Parathyroid adenoma (tissue), 2 donors: ENCODE data around the gene CC2D1A.
A peak's percentile ranks its signal among the peaks of the same experiment; 100 is the strongest.
"Not testable (repeated sequence)": the region's sequence is repeated elsewhere in the genome, so short reads cannot be mapped to it uniquely, and the experiment has no call there.

Source experiments
- H2AFZ ChIP-seq: fragments of 300-600 bp; sonication (generic); one replicate; pipeline ENCODE4 v1.7.0; 2017; ENCODE audit warnings: antibody characterized with exemption, mild to moderate bottlenecking
- H3K27ac ChIP-seq: fragments of 300-600 bp; sonication (generic); one replicate; pipeline ENCODE4 v1.7.0; 2017
- H3K27me3 ChIP-seq: fragments of 300-600 bp; sonication (generic); one replicate; pipeline ENCODE4 v1.7.0; 2017; ENCODE audit warnings: low read length; ENCODE audit not compliant: control insufficient read depth, insufficient read depth
- H3K36me3 ChIP-seq: fragments of 300-600 bp; sonication (generic); one replicate; pipeline ENCODE4 v1.7.0; 2017; ENCODE audit warnings: low read length; ENCODE audit not compliant: control insufficient read depth, insufficient read depth
- H3K4me1 ChIP-seq: fragments of 300-600 bp; sonication (generic); one replicate; pipeline ENCODE4 v1.7.0; 2017; ENCODE audit warnings: control low read depth
- H3K4me2 ChIP-seq: fragments of 300-600 bp; sonication (generic); one replicate; pipeline ENCODE4 v1.7.0; 2017; ENCODE audit warnings: low read length
- H3K4me3 ChIP-seq: fragments of 300-600 bp; sonication (generic); one replicate; pipeline ENCODE4 v1.7.0; 2017; ENCODE audit warnings: low read depth, low read length
- H3K79me2 ChIP-seq: fragments of 300-600 bp; sonication (generic); one replicate; pipeline ENCODE4 v1.7.0; 2017; ENCODE audit warnings: control low read depth
- H3K9ac ChIP-seq: fragments of 300-600 bp; sonication (generic); one replicate; pipeline ENCODE4 v1.7.0; 2017; ENCODE audit warnings: mild to moderate bottlenecking
- H3K9me3 ChIP-seq: fragments of 300-600 bp; sonication (generic); one replicate; pipeline ENCODE4 v1.7.0; 2017; ENCODE audit warnings: low read length; ENCODE audit not compliant: control insufficient read depth
- TF ChIP-seq, protein P1 (sequence below): fragments of 300-600 bp; sonication (generic); IDR thresholded peaks from one replicate; pipeline ENCODE4 v1.7.0; 2017; ENCODE audit warnings: antibody characterized with exemption, mild to moderate bottlenecking
- donor health status: primary hyperparathyroidism.

Gene CC2D1A

DNA sequence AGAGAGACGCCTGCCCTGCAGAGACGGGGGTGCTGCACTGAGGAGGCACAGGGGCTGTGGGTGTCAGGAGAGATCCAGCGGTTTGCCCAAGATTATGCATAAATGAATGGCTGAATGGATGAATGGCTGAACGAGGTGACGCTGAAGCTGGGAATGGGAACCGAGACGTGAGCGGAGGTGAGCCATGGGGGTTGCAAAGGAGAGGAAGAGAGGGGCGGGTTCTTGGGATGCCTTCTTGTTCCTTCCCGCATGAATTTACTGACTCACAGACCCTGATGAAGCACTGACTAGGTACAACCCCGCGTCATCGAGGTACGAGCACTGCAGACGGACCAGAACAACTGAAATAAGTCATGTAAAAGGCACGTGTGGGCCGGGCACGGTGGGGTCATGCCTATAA, 63.0 kb downstream of the CC2D1A start:
- no peaks in the 10 kb centered on the region for H3K27me3 ChIP-seq
- no peaks in the 10 kb centered on the region for H3K9me3 ChIP-seq
- no peak overlapping the region for H2AFZ ChIP-seq
- peaks cover 2% of the 10 kb centered on the region for H3K4me1 ChIP-seq
- no peak overlapping the region for H3K4me3 ChIP-seq
- H3K27ac ChIP-seq: no peak overlapping the region
- TF ChIP-seq, protein P1, sequence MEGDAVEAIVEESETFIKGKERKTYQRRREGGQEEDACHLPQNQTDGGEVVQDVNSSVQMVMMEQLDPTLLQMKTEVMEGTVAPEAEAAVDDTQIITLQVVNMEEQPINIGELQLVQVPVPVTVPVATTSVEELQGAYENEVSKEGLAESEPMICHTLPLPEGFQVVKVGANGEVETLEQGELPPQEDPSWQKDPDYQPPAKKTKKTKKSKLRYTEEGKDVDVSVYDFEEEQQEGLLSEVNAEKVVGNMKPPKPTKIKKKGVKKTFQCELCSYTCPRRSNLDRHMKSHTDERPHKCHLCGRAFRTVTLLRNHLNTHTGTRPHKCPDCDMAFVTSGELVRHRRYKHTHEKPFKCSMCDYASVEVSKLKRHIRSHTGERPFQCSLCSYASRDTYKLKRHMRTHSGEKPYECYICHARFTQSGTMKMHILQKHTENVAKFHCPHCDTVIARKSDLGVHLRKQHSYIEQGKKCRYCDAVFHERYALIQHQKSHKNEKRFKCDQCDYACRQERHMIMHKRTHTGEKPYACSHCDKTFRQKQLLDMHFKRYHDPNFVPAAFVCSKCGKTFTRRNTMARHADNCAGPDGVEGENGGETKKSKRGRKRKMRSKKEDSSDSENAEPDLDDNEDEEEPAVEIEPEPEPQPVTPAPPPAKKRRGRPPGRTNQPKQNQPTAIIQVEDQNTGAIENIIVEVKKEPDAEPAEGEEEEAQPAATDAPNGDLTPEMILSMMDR: no peak
- no peak overlapping the region for H3K4me2 ChIP-seq
- no peak overlapping the region for H3K9ac ChIP-seq
- H3K36me3 ChIP-seq: no peaks in the 10 kb centered on the region
- H3K79me2 ChIP-seq: no peaks in the 10 kb centered on the region

DNA sequence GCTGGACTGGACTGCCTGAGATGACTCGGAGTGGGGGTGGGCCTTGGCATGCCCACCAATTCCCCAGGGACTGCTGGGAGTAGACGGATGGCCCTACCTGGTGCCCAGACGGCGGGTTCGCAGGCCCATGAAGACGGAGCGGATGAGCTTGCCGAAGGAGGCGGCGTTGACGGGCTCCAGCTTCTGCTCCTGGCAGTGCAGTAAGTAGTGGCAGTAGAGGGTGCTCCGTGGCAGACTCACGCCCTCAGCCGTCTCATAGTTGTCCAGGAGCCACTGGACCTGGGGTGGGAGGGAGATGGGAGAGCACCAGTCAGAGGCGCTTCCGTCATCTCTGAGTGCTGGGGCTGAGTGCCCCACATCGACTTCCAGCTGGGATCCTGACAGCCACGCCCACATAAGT, 63.9 kb downstream of the CC2D1A start:
- Histone ChIP-seq H3K79me2 (no peaks in the 10 kb centered on the region), H3K4me1 (peaks cover 8% of the 10 kb centered on the region), H3K9ac (no peak overlapping the region), H3K36me3 (no peaks in the 10 kb centered on the region), H3K27ac (no peak overlapping the region), H2AFZ (no peak overlapping the region), H3K9me3 (no peaks in the 10 kb centered on the region), H3K4me2 (no peak overlapping the region), H3K27me3 (no peaks in the 10 kb centered on the region), H3K4me3 (no peak overlapping the region)
- TF ChIP-seq, protein P1: no peak

DNA sequence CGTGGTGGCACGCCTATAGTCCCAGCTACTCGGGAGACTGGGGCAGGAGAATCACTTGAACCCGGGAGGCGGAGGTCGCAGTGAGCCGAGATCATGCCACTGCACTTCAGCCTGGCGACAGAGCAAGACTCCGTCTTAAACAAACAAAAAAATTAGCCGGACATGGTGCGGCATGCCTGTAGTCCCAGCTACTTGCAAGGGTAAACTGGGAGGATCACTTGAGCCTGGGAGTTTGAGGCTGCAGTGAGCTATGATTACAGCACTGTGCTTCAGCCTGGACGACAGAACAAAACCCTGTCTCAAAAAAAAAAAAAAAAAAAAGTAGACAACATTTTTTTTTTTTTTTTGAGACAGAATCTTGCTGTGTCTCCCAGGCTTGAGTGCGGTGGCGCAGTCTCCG, 65.9 kb downstream of the CC2D1A start:
- not testable (repeated sequence) for H3K79me2 ChIP-seq, H3K27me3 ChIP-seq, H3K36me3 ChIP-seq, H3K4me3 ChIP-seq, H3K9me3 ChIP-seq, H2AFZ ChIP-seq, H3K27ac ChIP-seq, H3K4me1 ChIP-seq, H3K4me2 ChIP-seq, H3K9ac ChIP-seq

DNA sequence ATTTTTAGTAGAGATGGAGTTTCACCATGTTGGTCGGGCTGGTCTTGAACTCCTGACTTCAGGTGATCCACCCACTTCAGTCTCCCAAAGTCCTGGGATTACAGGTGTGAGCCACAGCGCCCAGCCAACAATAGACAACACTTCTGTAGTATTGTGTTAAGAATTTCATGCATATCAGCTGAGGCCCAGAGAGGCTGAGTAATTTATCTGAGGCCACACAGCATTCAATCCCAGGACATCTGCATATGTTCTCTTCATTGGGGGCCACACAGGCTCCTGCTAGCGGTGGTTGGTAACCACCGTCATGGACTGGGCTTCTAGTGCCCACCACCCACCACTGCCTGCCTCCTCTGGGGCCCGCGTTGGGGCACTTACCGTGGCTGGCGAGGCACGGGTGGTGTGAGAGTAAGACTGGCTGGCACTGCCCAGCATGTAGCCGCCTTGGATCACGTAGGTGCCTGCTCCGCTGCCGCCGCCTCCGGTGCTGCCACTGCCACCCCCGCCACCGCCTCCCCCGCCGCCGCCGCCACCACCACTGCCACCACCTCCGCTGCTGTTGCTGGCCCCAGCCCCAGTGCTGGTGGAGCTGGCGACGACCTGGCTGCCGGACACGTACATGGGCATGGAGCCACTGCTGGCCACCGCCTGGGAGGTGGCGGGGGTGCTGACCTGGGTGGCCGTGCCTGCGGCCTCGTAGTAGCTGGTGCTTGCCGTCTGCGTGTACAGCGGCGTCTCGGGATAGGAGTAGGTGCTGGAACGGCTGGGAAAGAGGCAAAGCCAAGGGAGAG, 66.6 kb downstream of the CC2D1A start:
- TF ChIP-seq, protein P1: no peak
- Histone ChIP-seq H3K4me3 (no peak overlapping the region), H2AFZ (no peak overlapping the region), H3K27ac (no peak overlapping the region), H3K4me2 (no peak overlapping the region), H3K27me3 (no peaks in the 10 kb centered on the region), H3K79me2 (no peaks in the 10 kb centered on the region), H3K36me3 (no peaks in the 10 kb centered on the region), H3K4me1 (peaks cover 8% of the 10 kb centered on the region), H3K9ac (no peak overlapping the region), H3K9me3 (no peaks in the 10 kb centered on the region)

DNA sequence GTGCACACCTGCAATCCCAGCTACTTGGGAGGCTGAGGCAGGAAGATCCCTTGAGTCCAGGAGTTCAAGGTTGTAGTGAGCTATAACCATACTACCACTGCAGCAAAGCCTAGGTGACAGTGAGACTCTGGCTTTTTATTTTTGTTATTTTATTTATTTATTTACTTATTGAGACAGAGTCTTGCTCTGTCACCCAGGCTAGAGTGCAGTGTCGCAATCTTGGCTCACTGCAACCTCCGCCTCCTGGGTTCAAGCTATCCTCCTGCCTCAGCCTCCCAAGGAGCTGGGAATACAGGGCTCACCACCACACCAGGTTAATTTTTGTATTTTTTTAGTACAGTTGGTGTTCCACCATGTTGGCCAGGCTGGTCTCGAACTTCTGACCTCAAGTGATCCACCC, 67.5 kb downstream of the CC2D1A start:
- not testable (repeated sequence) for H3K36me3 ChIP-seq, H3K27ac ChIP-seq, H3K79me2 ChIP-seq, H3K27me3 ChIP-seq, H3K4me3 ChIP-seq, H2AFZ ChIP-seq, H3K9ac ChIP-seq, H3K4me1 ChIP-seq, H3K9me3 ChIP-seq, H3K4me2 ChIP-seq

DNA sequence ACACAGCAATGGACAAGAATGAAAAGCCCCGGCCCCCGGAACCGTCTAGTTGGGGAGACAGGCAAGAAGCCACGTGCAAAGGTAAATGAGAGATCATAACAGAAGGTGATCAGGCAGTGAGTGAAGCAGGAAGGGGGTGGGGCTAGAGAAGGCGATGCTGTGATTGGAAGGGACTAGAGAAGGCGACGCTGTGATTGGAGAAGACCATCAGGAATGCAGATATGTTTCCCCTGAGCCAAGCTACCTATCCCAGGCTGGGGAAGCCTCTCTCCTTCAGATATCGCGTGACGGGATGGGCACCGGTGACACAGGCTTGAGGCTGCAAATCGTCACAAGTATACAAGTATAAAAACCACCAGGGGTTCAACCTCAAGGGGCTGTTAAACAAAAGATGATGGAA, 68.1 kb downstream of the CC2D1A start:
- peaks cover 8% of the 10 kb centered on the region for H3K4me1 ChIP-seq
- TF ChIP-seq, protein P1: no peak
- H3K9me3 ChIP-seq: no peaks in the 10 kb centered on the region
- no peak overlapping the region for H3K9ac ChIP-seq
- peak overlapping the region; percentile 45 for H3K4me2 ChIP-seq
- H3K36me3 ChIP-seq: no peaks in the 10 kb centered on the region
- H3K79me2 ChIP-seq: no peaks in the 10 kb centered on the region
- H3K27me3 ChIP-seq: no peaks in the 10 kb centered on the region
- H3K4me3 ChIP-seq: no peak overlapping the region
- peak overlapping the region; percentile 47 for H2AFZ ChIP-seq
- H3K27ac ChIP-seq: peak overlapping the region; percentile 33
